Kidney capillary endothelial cell (primary cell): Measurements from ENCODE around the gene FOXN3.

Experiments used
- DNase-seq: peaks from one replicate; pipeline ENCODE4 v3.0.0-alpha.2; 2018; ENCODE audit warnings: low spot score

Gene FOXN3

DNA sequence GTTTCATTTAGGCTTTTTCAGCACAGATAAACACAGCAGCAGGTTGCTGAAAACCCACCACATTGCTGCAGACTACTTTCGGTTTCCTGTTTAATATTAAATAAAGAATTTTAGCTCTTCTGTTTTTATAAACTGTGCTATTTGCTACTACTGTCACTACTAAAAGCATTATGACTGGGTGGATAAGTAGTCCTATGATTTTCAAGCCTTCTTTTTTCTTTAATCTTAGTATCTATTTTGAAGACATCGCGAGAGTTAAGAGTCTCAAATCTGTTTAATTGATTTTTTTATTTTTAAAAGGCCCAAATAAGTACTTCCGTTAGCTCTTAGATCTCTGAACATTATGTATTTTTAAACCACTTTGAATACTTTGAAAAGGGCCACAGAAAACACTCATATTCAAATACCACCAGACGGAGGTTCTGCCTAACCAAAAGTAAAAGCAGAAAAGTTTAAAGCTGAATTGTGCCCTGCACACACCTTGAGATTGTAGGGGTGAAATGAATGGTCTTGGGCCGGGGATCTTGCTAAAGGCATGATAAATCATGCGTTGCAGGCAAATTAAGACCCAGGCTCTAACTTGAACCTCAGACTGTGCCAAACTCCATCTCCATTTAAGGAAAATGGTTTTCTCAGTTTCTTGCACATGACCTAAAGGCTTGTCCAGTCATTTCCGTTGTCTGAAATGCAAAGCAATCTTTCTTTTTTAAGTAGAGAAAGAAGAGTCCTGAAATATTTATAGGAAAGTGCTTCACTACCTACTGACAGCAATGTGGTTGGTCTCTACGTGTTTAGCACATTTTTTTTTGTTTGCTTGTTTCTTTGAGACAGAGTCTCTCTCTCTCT is 13.6 kb upstream of the FOXN3 start:
- no peak for DNase-seq

DNA sequence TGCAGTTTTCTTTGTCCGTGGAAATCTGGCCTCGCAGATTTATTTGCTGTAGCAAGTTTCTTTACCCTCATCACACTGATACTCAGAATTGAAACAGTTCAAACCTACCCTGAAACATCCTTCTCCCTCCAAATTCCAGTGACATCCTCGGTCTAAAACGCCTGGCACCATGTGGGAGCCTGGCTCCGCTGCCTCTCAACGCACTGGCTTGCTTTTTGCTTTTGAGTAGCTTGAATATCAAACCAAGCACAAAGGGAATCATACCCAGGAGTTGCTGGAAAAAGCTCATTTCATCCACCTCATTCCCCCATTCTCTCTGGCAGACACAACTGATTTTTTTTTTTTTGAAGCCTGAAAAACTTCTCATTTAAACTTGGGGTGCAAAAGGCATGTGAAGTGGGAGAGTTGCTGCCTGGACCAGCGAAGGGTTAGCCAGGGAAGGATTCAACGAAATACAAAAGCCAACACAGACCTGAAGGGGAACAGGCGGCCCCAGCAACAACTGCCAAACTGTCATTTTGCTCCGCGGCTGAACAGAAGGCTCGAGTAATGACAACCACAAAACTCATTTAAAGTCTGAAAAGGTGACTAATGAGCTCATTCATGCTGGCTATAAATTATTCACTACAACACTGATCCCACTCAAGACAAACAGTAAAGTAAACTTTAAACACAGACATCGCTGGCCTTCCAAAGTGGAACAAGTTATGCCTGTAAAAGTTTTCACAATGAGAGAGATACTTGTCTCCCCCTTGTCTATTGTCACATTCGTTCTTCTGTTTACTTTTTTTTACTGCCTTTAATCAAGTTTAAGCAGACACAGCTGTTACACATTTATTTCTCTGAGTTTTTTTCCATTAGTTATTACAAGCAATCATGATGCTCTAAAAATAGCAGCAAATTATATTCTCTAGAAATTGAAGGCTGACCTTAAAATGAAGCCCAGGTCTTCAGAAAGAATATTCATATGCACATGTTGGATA is 12.5 kb upstream of the FOXN3 start:
- DNase-seq = no peak

DNA sequence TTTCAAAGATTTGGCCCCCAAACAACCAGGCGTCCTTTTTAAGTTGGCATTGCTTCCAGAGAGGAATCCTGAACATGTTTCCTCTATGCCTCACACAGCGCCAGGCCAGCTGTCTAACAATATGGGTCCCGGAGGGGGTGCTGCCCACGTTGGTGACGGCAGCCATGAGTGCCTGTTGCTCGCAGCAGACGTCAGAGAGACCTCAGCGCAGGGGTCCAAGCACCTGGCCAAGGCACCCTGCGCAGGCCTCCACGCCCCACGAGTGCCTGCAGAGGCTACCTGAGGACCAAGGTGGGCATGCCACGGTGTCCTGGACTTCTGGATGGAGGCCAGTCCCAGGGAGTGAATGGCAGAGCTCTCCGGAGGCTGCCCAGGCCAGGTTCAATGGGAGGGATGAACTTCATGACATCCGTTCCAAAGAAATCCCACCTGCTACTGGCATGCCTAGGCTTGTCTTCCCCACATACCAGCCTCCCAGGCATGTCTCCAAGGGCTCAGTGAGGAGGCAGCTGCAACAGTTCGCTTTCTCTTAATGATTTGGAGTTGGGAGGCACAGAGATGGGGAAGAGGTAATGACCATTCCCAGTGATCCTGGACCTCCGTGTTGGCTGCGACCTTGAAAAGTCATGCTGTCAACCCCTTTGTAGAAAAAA is 11.6 kb upstream of the FOXN3 start:
- no peak for DNase-seq

DNA sequence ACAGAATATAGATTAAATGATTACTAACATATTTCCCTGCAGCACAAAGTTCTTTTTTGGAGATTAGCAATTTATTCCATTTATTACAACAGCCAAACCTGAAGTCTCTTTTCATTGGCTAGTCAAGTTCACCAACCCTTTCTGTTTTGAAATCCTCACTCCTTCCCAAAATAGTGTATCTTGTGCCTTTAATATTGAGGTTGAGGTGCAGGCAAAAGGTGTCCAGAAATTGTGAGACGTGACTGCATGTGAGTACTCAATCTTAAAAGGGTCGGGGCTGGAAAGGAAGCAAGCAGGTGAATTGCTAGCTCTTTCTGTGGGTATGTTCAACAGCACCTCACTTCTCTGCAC is 11.1 kb upstream of the FOXN3 start:
- DNase-seq = no peak

DNA sequence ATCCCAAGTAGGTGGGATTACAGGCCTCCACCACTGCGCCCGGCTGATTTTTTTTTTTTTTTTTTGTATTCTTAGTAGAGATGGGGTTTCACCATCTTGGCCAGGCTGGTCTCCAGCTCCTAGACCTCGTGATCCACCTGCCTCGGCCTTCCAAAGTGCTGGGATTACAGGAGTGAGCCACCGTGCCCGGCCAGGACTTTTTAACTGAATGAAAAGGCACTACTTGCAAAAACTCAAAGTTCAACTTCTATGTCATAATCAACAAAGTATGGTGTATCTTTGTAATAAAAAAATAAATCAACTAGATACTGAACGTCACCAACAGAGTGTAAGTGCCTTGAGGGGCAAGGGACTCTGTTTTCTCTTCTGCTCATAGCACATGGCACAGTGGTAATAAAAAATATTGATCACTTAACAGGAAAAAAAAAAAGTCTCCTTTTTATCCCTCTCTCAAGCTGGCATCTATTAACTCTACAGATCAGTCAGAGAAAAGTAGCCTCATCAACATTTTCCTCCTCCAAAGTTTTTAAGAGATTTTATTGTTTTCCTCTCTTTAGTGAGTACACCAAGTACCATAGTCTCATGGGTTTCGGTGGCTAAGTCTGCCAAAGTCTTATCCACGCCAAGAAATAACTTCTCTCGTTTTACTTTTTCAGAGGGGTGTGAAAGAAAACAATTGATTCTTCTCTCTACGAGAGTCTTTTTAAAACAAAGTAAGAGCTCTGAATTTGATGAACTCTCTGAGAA is 10.6 kb upstream of the FOXN3 start:
- DNase-seq = no peak

DNA sequence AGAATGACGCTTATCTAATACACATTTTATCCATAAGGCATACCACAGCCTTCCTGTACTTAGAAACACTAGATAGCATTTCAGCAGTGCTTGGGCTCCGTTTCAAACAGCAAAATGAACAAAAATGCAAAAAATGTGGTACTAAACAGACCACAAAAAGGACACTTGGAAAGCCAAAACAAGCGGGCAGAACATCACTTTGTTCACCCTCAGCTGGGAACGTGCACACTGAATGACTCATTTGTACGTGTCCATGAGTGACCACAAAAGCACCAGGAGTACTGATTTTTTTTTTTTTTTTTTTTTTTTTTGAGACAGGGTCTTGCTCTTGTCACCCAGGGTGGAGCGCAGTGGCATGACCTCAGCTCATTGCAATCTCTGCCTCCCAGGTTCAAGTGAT is 8.9 kb upstream of the FOXN3 start:
- DNase-seq = no peak

DNA sequence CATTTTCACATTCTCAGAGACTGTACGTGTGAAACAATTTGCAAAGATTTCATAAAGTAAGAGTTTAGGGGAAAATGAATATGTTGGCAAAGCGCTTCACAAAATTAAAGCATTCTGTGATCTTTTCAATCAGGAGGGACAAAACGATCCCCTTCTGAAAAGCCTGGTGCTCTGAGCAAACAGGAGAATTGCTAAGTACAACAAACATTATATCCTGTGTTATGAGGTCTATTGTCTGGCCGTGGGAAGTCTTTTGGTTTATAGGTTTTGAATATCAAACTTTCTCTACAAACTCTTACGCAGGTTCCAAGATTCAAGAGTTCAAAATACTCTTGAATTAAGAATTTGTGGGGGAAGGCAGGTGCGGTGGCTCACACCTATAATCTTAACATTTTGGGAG is 7.2 kb upstream of the FOXN3 start:
- no peak for DNase-seq

DNA sequence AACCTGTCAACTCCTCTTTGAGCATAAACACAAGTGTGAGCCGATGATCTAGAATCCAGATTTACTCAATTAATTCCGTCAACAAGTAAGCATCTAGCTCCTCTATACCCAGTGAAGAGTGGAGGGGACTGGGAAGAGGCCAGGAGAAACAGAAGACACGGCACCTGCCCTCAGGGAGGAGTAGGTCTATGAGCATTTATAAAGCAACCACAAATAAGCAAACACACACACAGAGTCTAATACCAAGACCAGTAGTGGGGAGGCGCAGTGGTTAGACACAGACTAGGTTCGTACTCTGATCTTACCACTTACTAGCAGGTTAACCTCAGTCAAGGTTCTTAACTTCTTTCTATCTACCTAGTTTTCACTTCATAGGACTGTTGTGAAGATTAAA is 5.9 kb upstream of the FOXN3 start:
- DNase-seq = no peak

DNA sequence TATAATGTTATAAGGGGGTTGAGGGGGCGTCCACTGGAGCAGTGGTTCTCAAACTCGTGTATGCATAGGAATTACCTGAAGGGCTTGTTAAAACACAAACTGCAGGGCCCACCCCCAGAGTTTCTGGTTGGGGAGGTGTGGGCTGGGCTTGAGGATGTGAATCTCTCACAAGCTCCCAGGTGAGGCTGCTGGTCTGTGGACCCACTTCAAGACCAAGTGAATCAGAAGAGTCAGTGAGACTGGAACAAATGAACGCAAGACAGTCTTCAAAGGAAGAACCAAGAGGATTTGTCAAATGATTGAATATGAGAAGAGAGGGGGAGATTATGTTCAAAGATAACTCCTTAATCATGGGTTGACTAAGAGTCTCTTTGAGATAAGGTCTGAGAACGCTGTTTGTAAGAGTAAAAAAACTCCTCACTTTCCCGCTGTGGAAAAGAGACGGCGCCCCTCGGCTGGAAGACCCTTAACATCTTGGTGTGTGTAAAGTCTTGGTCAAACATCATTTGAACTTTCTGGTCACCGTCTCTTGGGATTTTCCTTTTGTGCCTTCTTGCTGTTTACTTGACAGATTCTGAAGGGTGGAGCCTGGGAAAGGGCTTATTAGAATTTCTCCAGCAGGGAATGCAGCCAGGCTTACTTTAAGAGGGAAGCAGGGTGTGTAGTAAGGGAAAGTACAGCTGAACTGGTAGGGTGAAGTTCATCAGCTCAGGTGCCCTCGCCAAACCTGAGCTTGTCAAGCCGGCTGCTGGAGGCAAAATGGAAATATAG is 5.3 kb upstream of the FOXN3 start:
- DNase-seq = no peak

DNA sequence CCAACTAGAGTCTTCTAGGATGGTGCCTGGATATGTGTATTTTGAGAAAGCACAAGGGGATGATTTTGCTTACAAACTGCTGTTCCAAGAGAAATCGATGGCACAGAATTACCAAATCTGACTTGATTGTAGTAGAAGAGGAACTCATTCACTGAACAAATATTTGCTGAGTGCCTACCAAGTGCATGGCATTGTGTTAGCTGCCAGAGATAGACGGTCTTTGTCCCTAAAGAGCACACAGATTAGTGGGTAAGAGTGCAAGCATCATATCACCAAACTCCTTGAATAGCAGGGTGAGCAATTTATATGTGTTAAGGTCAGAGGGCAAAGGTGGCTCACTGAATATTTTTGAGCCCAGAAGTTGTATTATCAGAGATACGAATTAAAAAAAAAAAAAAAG is 3.5 kb upstream of the FOXN3 start:
- DNase-seq = no peak

DNA sequence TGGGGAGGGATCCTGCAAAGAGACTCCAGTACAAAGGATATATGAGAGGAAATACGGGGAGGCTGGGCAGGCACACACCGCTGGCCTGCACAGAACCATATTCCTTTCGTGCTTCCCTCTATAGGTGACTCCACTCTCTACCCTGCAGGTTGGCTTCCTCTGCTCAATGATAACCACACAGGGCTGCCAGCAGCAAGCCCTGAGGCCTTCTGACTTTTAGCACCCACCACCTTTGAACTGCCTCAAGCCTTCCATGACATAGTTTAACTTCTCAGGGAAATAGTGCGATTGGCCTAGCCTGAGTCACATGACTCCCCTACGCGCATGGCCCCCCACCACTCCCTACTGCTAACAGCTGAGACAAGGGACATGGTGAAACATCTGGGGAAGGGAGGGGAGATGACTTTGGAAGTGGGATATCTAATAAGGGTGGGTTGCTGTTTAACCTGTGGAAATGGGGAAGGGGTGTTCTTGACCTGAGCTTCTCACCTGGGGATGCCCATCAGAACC is 3.0 kb upstream of the FOXN3 start:
- no peak for DNase-seq

DNA sequence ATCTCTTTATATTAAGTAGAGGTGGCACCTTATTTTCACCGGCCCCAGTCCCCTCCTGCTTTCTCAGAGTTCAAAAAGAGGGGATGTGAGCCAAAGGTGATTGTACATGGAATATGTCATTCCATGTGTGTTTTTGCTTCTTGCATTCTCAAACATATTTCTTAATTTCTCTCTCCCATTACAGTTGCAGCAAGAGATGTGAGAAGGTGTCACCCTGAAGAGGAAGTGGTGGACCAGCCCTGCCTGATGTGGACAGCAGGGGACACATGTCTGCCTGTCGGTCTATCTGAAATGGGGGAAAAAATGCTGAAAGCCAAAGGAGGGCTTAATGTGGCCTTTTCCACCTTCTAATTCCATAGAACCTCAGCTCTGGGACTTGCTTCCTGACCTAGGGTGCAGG is 1.9 kb upstream of the FOXN3 start:
- DNase-seq = no peak

DNA sequence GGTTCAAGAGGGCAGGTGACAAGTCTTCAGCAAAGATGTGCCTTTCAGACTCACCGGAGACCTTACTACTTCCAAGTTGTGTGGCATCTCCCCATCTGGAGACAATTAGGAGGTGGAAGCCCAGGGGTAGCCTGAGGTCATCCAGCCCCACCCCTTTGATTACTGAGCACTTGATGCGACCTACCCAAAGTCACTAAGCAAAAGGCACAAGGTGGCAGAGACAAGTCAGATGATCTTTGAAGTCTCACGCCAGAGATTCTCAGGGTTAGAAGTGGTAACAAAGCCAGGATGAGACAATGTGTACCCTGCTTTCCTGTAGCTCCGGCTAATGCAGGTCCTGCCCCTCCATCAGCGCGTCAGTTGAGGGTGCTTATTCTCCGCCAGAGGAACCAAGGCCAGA is 1.4 kb upstream of the FOXN3 start:
- no peak for DNase-seq

DNA sequence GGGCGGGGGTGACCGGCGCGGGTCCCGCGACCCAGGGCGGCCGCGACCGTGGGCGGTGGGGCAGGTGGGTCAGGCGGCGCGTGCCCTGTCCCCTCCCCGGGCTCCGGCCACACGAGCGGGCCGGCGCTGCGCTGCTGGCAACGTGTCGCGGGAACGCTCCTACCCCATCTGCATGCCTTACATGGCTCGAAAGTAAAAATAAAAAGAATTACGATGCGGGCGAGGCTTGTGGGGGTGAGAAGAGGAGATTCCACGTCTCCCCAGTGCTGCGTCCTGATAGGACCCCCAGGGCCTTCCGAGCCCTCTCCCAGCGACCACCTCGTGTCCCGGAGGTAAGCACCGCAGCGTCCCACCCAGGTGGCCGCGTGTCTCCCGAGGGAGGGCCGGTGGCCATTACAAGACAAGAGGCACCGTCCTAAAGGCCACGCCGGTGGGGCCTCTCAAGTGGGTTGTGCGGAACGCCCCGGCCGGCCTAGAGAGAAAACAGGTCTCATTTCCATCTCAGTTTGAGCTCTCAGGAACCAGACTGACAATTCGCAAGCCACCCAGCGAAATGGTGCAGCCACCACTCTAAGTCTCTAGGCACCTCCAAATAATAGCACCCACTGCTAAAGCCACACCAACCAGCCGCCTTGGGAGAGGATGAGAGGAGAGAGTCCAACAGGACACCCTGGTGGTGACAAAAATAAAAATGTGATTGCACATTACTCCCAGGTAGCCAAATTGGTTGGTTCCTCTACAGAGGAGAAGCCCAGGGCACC is 612 bp upstream of the FOXN3 start:
- peak; percentile 43 for DNase-seq

DNA sequence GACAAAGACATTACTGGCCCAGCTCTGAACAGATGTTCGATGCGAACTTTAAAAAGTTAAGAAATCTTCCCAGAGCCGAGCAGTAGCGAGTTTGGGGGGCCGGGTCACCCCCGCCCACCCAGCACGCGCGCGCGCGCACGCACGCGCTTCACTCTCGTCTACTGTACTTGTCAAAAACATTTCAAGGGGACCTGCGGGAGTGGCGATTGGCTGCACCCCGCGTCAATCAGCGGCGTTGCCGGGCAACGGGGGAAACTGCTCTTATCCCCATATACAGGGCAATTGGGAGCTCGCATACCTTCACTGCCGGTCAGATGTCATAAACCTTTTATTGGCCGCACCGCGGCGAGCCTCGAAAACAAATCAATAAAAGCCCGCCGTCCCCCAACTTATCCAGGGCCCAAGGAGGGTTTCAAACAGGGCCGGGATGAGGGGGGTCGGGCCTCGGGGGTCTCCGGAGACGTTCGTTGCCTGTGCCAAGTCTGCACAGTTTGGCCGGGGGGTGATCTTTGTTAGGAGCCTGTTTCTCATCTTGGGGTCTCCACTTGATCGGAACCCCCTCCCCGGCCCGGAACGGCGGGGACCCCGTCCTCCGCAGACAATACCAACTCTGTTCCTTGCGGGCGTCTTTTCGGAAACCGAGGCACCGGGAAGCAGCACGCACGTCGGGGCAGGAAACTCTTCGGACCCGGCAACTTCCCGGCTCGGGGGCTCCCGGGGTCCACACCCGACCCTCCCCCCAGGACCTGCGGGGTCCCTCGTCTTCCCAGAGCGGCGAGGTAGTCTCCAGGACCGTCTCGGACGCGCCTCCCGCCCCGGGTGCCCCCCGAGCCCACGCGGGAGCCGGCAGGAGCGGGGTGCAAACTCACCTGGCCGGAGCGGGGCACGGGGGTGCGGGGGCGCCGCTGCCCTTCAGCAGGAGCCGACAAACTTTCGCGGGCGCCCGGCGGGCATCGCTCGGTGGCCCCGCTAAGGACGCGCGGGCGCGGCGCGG is 734 bp downstream of the FOXN3 start:
- peak; percentile 87 for DNase-seq

DNA sequence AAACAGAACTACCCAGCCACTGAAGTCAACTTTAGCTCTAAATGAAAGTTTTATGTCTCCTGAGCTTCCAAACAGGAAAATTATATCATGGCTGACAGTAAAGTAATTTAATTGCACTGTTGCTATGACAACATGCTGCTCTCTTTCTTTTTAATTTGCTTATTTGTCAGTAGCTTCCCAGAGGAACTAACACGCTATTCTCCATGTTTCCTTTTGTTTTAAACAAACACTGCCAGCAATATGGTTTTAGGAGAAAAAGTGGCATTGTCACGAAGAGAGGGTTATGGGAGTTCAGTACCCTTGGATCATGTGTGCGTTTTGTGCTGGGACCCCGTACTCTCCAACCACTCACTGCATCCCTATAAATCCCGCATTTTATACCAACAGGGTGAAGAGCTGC is 1.9 kb downstream of the FOXN3 start:
- no peak for DNase-seq

DNA sequence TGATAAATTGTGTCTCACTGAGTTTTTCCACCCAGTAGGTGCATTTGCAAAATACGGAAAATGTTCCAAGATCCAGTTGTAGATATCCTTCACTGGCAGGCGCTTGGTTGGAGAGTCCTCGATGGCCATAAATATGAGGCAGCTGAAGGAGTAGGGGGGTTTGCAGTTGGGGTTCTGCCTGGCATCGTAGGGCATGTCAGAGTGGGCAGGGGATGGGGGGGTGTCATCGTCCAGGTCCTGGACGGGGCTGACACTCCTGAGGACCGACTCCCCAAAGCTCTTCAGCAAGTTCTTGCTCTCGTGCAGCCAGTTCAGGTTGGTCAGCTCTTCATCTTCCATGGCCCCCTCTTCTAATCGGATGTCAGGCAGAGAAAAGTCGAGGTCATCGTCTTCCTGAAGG is 5.1 kb downstream of the FOXN3 start:
- DNase-seq = no peak

DNA sequence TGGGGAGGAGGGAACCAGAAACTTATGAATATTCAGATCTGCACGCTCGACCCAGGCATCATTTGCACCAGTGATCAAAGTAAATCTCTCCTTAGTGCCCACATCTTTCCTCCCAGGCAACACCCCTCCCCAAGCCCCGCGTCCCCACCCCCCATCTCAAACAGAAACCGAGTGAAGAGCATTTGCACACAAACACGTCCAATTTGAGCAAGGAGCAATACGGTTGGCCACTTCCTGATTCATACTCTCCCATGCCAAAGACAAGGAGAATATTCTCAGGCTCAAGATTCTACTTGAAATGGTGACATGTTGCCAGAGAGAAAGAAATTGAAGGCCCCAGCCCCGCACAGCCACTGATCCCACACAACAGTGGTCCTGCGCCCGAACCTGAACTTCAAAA is 7.1 kb downstream of the FOXN3 start:
- DNase-seq = no peak
